IMR-90 (cell line): Measurements from ENCODE around the gene SPHK2.

Source experiments
- POLR2A ChIP-seq: IDR thresholded peaks from 2 replicates; pipeline ENCODE4 v1.6.1; 2012; ENCODE audit warnings: mild to moderate bottlenecking, low read depth, low read length
- TF ChIP-seq, protein P1 (sequence below): conservative IDR thresholded peaks from 2 replicates; pipeline ENCODE4 v1.5.1; 2012; ENCODE audit warnings: mild to moderate bottlenecking, low read depth, low read length, improper control_type of control experiment

DNA sequence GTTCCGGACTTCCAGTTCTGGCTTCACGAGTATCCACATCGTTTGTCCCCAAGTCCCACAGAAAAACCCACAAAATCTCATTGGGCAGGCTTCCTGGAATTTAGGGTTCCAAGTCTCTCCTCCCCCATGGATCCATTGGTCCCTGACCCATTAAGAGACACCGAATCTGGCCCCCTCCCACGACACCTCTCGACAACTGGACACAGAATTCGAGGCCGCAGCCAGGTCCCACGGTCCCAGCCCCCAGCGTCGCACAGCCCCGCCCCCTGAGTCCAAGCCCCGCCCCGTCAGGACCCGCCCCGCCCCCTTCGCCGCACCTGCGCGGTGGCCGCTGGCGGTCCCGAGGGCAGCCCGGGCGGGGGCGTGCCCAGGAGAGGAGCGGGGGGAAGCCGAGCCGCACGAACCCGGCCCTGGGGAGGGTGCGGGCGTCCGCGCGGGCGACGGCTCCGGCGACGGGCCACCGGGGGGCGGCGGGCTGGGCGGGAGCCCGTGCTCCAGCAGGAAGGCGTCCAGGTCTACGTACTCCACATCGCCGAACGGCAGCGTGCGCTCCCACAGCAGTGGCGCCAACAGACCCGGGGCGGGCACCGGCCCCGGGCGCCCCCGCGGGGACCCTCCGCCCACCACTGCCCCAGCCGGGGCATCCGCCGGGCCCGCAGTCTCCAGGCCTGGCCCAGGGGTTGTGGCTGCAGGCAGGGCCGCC, 16.1 kb downstream of the SPHK2 start:
- no peak for TF ChIP-seq POLR2A
- TF ChIP-seq, protein P1, sequence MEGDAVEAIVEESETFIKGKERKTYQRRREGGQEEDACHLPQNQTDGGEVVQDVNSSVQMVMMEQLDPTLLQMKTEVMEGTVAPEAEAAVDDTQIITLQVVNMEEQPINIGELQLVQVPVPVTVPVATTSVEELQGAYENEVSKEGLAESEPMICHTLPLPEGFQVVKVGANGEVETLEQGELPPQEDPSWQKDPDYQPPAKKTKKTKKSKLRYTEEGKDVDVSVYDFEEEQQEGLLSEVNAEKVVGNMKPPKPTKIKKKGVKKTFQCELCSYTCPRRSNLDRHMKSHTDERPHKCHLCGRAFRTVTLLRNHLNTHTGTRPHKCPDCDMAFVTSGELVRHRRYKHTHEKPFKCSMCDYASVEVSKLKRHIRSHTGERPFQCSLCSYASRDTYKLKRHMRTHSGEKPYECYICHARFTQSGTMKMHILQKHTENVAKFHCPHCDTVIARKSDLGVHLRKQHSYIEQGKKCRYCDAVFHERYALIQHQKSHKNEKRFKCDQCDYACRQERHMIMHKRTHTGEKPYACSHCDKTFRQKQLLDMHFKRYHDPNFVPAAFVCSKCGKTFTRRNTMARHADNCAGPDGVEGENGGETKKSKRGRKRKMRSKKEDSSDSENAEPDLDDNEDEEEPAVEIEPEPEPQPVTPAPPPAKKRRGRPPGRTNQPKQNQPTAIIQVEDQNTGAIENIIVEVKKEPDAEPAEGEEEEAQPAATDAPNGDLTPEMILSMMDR: no peak
